ENCODE data around the gene PDE9A. TPM values are rescaled to one million over a fixed set of nuclear protein-coding genes. Genes with fewer than 3 reads are reported as not detected.

The PDE9A gene
- polyA plus RNA-seq, 2 of the 4 experiments (the other 2 are of a cell fraction) = 1.3 to 3.1 TPM

- DNase-seq (ENCODE audit: low read depth in 1 of 2, low spot score in 1 of 2) (no peak), ATAC-seq (no peak), FAIRE-seq (no peak)
- Histone ChIP-seq H3K27ac (no peak overlapping the region), H3K4me3 (no peak overlapping the region), H3K9me3 (no peaks in the 10 kb centered on the region), H3K4me2 (no peak overlapping the region), H3K4me1 (peaks cover 9% of the 10 kb centered on the region; the same call in 1 of the 3 replicates)
- WGBS (ENCODE audit: missing lambda C conversion rate) = 64% methylated on average over 9 of the region's 9 CpGs
- ChIA-PET POLR2A (no interaction called here), CTCF (no interaction called here)
- TF ChIP-seq POLR2A (IDR thresholded peaks at IDR 0.05; ENCODE audit: low read length) = no peak
- TF ChIP-seq CEBPB (IDR thresholded peaks at IDR 0.05) = no peak
- no peak for TF ChIP-seq HMGXB4 (CRISPR knock-in tag; IDR thresholded peaks at IDR 0.05; ENCODE audit: borderline replicate concordance)
- TF ChIP-seq NR3C1 (IDR thresholded peaks at IDR 0.05) = no peak
- no peak for TF ChIP-seq EHF (CRISPR knock-in tag; IDR thresholded peaks at IDR 0.05)
- TF ChIP-seq RNF2 (IDR thresholded peaks at IDR 0.05; ENCODE audit: borderline replicate concordance, low read depth) = no peak
- TF ChIP-seq KDM1A (IDR thresholded peaks at IDR 0.05; ENCODE audit: low read depth) = no peak
- no peak for TF ChIP-seq E2F6 (IDR thresholded peaks at IDR 0.05; ENCODE audit: borderline replicate concordance, low read depth)
- no peak for TF ChIP-seq RAD21 (conservative IDR thresholded peaks at IDR 0.05 in 1 of 2, IDR thresholded peaks at IDR 0.05 in 1 of 2)
- TF ChIP-seq TFCP2L1 (CRISPR knock-in tag; IDR thresholded peaks at IDR 0.05) = no peak
- no peak for TF ChIP-seq PHF8 (IDR thresholded peaks at IDR 0.05; ENCODE audit: borderline replicate concordance, low read depth)
- no peak for TF ChIP-seq ZSCAN20 (CRISPR knock-in tag; IDR thresholded peaks at IDR 0.05)
Measured at GRCh38 chr21:42621819-42622177, 31.6 kb upstream of the PDE9A start.

- 80% methylated on average over 7 of the region's 7 CpGs for WGBS (ENCODE audit: missing lambda C conversion rate)
- Histone ChIP-seq H3K27ac (no peak overlapping the region), H3K4me3 (no peak overlapping the region), H3K9me3 (no peaks in the 10 kb centered on the region), H3K4me2 (no peak overlapping the region), H3K4me1 (peaks cover 9% of the 10 kb centered on the region; the same call in 1 of the 3 replicates)
- FAIRE-seq (no peak), ATAC-seq (no peak), DNase-seq (ENCODE audit: low read depth in 1 of 2, low spot score in 1 of 2) (no peak)
- ChIA-PET POLR2A (no interaction called here), CTCF (no interaction called here)
- TF ChIP-seq CBX8 (IDR thresholded peaks at IDR 0.05) (no peak), ZFP36 (IDR thresholded peaks at IDR 0.05; ENCODE audit: borderline replicate concordance, partially characterized antibody) (no peak), HOXB5 (CRISPR knock-in tag; IDR thresholded peaks at IDR 0.05) (no peak), MYC (IDR thresholded peaks at IDR 0.05; ENCODE audit: borderline replicate concordance, low read length) (no peak), USF2 (IDR thresholded peaks at IDR 0.05) (no peak), EP300 (IDR thresholded peaks at IDR 0.05) (no peak), BCL3 (IDR thresholded peaks at IDR 0.05) (no peak), NFE2L2 (conservative IDR thresholded peaks at IDR 0.05; ENCODE audit: low read length) (no peak), HDAC2 (IDR thresholded peaks at IDR 0.05) (no peak), REST (IDR thresholded peaks at IDR 0.05) (no peak), HES2 (IDR thresholded peaks at IDR 0.05) (no peak), RFX5 (IDR thresholded peaks at IDR 0.05) (no peak), KDM5A (IDR thresholded peaks at IDR 0.05) (no peak), CHD4 (IDR thresholded peaks at IDR 0.05; ENCODE audit: borderline replicate concordance) (no peak)
Measured at GRCh38 chr21:42622284-42622683, 31.1 kb upstream of the PDE9A start.

Measured in A549 (cell line).